Activated CD4-positive, alpha-beta memory T cell treated with anti-CD3 and anti-CD28 coated beads, Interleukin-2, amount 10 ng/mL, durations not matched to agents 7 days and 5 days (primary cell): ENCODE measurements around the gene PSENEN. TPM values are rescaled to one million over a fixed set of nuclear protein-coding genes. Genes with fewer than 3 reads are reported as not detected.
"Not testable (repeated sequence)": the region's sequence is repeated elsewhere in the genome, so short reads cannot be mapped to it uniquely, and the experiment has no call there.

Source experiments
- CTCF ChIA-PET: fragments of 350-600 bp; sonication (Branson Sonifier 250); formaldehyde crosslinking; loops from one replicate; lab custom pipeline; 2021; ENCODE audit warnings: antibody characterized with exemption, inconsistent platforms; lab: Charles Lee
- POLR2A ChIA-PET: fragments of 350-600 bp; sonication (Branson Sonifier 250); formaldehyde crosslinking; loops from one replicate; lab custom pipeline; 2021; ENCODE audit warnings: antibody characterized with exemption; lab: Charles Lee
- DNase-seq: peaks from one replicate; pipeline ENCODE4 v3.0.0-alpha.2; 2020
- H3K27ac Mint-ChIP-seq: one replicate; pipeline ENCODE4 v1.8.0; 2021; ENCODE audit warnings: mild to moderate bottlenecking, mixed read lengths
- H3K27me3 Mint-ChIP-seq: one replicate; pipeline ENCODE4 v1.8.0; 2021; ENCODE audit warnings: mixed read lengths
- H3K36me3 Mint-ChIP-seq: one replicate; pipeline ENCODE4 v1.8.0; 2021; ENCODE audit warnings: low read depth, mixed read lengths
- H3K4me1 Mint-ChIP-seq: one replicate; pipeline ENCODE4 v1.8.0; 2021; ENCODE audit warnings: mixed read lengths
- H3K4me3 Mint-ChIP-seq: one replicate; pipeline ENCODE4 v1.8.0; 2021; ENCODE audit warnings: mild to moderate bottlenecking, mixed read lengths
- H3K9me3 Mint-ChIP-seq: one replicate; pipeline ENCODE4 v1.8.0; 2021; ENCODE audit warnings: mixed read lengths
- total RNA-seq, 2 experiments: library from RNA; stranded (reverse); gene quantifications; one replicate each; pipeline ENCODE4 v1.2.3, GENCODE V29; 2021

The PSENEN gene
- total RNA-seq, 2 experiments from 2014 or later, result 48.1 to 51.3 TPM

DNA sequence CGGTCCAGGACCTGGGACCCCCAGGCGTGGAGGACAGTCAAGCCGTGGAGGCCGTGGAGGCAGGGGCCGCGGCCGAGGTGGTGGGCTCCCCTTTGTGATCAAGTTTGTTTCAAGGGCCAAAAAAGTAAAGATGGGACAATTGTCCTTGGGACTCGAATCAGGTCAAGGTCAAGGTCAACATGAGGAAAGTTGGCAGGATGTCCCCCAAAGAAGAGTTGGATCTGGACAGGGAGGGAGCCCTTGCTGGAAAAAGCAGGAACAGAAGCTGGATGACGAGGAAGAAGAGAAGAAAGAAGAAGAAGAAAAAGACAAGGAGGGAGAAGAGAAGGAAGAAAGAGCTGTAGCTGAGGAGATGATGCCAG, 25.3 kb upstream of the PSENEN start:
- no peak for DNase-seq
- Mint-ChIP-seq H3K4me3 (no peak overlapping the region), H3K4me1 (peaks cover 30% of the 10 kb centered on the region), H3K9me3 (no peaks in the 10 kb centered on the region), H3K27ac (peak overlapping the region; percentile 1), H3K27me3 (no peaks in the 10 kb centered on the region), H3K36me3 (peaks cover 62% of the 10 kb centered on the region)
- ChIA-PET CTCF (interaction anchor here (1.3 kb wide), 1 partner anchor 20 kb away, joined by 5 read pairs; no protein-coding TSS in a partner anchor), POLR2A (interaction anchor here (0.9 to 5.1 kb wide), 8 partner anchors 8 to 99 kb away, joined by 3 to 45 read pairs (median 4); partner anchors contain the start of genes IGFLR1, PSENEN and U2AF1L4)

DNA sequence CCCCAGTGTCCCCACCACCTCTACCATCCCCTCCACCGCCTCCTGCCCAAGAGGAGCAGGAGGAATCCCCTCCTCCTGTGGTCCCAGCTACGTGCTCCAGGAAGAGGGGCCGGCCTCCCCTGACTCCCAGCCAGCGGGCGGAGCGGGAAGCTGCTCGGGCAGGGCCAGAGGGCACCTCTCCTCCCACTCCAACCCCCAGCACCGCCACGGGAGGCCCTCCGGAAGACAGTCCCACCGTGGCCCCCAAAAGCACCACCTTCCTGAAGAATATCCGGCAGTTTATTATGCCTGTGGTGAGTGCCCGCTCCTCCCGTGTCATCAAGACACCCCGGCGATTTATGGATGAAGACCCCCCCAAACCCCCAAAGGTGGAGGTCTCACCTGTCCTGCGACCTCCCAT, 24.8 kb upstream of the PSENEN start:
- DNase-seq, result no peak
- ChIA-PET CTCF (interaction anchor here (1.3 kb wide), 1 partner anchor 20 kb away, joined by 5 read pairs; no protein-coding TSS in a partner anchor), POLR2A (interaction anchor here (0.9 to 5.1 kb wide), 7 partner anchors 7 to 99 kb away, joined by 3 to 45 read pairs (median 4); partner anchors contain the start of genes IGFLR1, PSENEN and U2AF1L4)
- Mint-ChIP-seq H3K9me3 (no peaks in the 10 kb centered on the region), H3K36me3 (peaks cover 64% of the 10 kb centered on the region), H3K27me3 (no peaks in the 10 kb centered on the region), H3K4me1 (peaks cover 30% of the 10 kb centered on the region), H3K27ac (no peak overlapping the region), H3K4me3 (no peak overlapping the region)

DNA sequence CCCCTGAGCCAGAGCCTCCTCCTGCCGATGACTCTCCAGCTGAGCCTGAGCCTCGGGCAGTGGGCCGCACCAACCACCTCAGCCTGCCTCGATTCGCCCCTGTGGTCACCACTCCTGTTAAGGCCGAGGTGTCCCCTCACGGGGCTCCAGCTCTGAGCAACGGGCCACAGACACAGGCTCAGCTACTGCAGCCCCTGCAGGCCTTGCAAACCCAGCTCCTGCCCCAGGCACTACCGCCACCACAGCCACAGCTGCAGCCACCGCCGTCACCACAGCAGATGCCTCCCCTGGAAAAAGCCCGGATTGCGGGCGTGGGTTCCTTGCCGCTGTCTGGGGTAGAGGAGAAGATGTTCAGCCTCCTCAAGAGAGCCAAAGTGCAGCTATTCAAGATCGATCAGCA, 24.1 kb upstream of the PSENEN start:
- ChIA-PET POLR2A (interaction anchor here (0.9 to 5.1 kb wide), 7 partner anchors 9 to 27 kb away, joined by 3 to 45 read pairs (median 6); partner anchors contain the start of genes IGFLR1, LIN37, PSENEN and U2AF1L4), CTCF (interaction anchor here (1.1 kb wide), 1 partner anchor 16 kb away, joined by 4 read pairs; no protein-coding TSS in a partner anchor)
- DNase-seq, result no peak
- H3K4me3 Mint-ChIP-seq, result peak overlapping the region; percentile 17
- H3K9me3 Mint-ChIP-seq, result no peaks in the 10 kb centered on the region
- peaks cover 64% of the 10 kb centered on the region for H3K36me3 Mint-ChIP-seq
- no peaks in the 10 kb centered on the region for H3K27me3 Mint-ChIP-seq
- H3K4me1 Mint-ChIP-seq, result peaks cover 23% of the 10 kb centered on the region
- H3K27ac Mint-ChIP-seq, result no peak overlapping the region

- POLR2A ChIA-PET, result interaction anchor here (1.1 to 5.1 kb wide), 4 partner anchors 10 to 28 kb away, joined by 5 to 45 read pairs (median 10); partner anchors contain the start of gene IGFLR1
- Mint-ChIP-seq H3K27ac (no peak overlapping the region), H3K4me1 (peaks cover 19% of the 10 kb centered on the region), H3K4me3 (no peak overlapping the region), H3K27me3 (no peaks in the 10 kb centered on the region), H3K36me3 (peaks cover 65% of the 10 kb centered on the region), H3K9me3 (no peaks in the 10 kb centered on the region)
- CTCF ChIA-PET, result interaction anchor here (0.8 kb wide), 1 partner anchor 103 kb away, joined by 3 read pairs; no protein-coding TSS in a partner anchor
- no peak for DNase-seq
Measured at GRCh38 chr19:35722461-35722860, 23.0 kb upstream of the PSENEN start.

DNA sequence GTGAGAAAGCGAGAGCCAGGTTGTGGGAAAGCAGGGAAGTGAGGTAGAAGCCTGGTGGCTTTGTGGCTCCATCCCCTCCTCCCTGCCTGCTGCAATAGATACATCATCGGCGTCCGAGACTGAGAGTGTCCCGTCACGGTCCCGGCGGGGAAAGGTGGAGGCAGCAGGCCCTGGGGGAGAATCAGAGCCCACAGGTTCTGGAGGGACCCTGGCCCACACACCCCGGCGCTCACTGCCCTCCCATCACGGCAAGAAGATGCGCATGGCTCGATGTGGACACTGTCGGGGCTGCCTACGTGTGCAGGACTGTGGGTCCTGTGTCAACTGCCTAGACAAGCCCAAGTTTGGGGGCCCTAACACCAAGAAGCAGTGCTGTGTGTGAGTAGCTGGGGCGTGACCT, 22.6 kb upstream of the PSENEN start:
- Mint-ChIP-seq H3K9me3 (no peaks in the 10 kb centered on the region), H3K4me3 (no peak overlapping the region), H3K36me3 (peaks cover 69% of the 10 kb centered on the region), H3K27ac (no peak overlapping the region), H3K27me3 (no peaks in the 10 kb centered on the region), H3K4me1 (peaks cover 19% of the 10 kb centered on the region)
- ChIA-PET POLR2A (interaction anchor here (0.7 to 2.7 kb wide), 4 partner anchors 11 to 85 kb away, joined by 3 to 15 read pairs (median 6); no protein-coding TSS in a partner anchor), CTCF (no interaction called here)
- DNase-seq, result no peak

- Mint-ChIP-seq H3K36me3 (peaks cover 74% of the 10 kb centered on the region), H3K9me3 (no peaks in the 10 kb centered on the region), H3K27ac (no peak overlapping the region), H3K27me3 (no peaks in the 10 kb centered on the region), H3K4me3 (no peak overlapping the region), H3K4me1 (peaks cover 19% of the 10 kb centered on the region)
- no peak for DNase-seq
- POLR2A ChIA-PET, result interaction anchor here (0.7 to 1.9 kb wide), 4 partner anchors 11 to 86 kb away, joined by 3 to 9 read pairs (median 4); no protein-coding TSS in a partner anchor
- CTCF ChIA-PET, result interaction anchor here (1.0 kb wide), 1 partner anchor 13 kb away, joined by 4 read pairs; no protein-coding TSS in a partner anchor
Measured at GRCh38 chr19:35723671-35724070, 21.8 kb upstream of the PSENEN start.

- H3K9me3 Mint-ChIP-seq, H3K4me3 Mint-ChIP-seq, H3K27ac Mint-ChIP-seq, H3K27me3 Mint-ChIP-seq, DNase-seq: not testable (repeated sequence)
- Mint-ChIP-seq H3K4me1 (peaks cover 15% of the 10 kb centered on the region), H3K36me3 (peaks cover 76% of the 10 kb centered on the region)
- CTCF ChIA-PET, result interaction anchor here (1.0 kb wide), 1 partner anchor 13 kb away, joined by 4 read pairs; no protein-coding TSS in a partner anchor
- POLR2A ChIA-PET, result interaction anchor here (1.0 to 1.9 kb wide), 3 partner anchors 11 to 87 kb away, joined by 4 to 9 read pairs (median 5); no protein-coding TSS in a partner anchor
Measured at GRCh38 chr19:35724132-35724531, 21.3 kb upstream of the PSENEN start.

DNA sequence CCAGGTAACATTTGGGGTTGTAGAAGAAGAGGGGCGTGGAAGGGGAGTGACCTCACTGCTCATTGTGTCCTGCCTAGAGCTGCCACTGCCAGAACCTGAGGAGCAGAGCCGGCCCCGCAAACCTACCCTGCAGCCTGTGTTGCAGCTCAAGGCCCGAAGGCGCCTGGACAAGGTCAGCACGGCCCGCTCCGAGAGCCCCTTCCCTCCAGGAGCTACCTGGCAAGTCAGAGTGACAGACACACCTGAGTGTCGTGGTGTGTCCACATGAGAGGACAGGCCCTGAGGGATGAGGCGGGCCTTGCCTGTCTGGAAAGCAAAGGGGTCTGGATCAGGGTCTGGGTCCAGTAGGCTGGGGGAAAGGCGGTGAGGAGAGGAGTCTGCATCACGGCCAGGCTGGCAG, 20.9 kb upstream of the PSENEN start:
- Mint-ChIP-seq H3K27ac (no peak overlapping the region), H3K4me1 (peaks cover 11% of the 10 kb centered on the region), H3K4me3 (no peak overlapping the region), H3K27me3 (no peaks in the 10 kb centered on the region), H3K36me3 (peaks cover 80% of the 10 kb centered on the region), H3K9me3 (no peaks in the 10 kb centered on the region)
- ChIA-PET POLR2A (interaction anchor here (1.7 to 1.9 kb wide), 2 partner anchors 16 to 87 kb away, joined by 5 to 9 read pairs; no protein-coding TSS in a partner anchor), CTCF (no interaction called here)
- no peak for DNase-seq

DNA sequence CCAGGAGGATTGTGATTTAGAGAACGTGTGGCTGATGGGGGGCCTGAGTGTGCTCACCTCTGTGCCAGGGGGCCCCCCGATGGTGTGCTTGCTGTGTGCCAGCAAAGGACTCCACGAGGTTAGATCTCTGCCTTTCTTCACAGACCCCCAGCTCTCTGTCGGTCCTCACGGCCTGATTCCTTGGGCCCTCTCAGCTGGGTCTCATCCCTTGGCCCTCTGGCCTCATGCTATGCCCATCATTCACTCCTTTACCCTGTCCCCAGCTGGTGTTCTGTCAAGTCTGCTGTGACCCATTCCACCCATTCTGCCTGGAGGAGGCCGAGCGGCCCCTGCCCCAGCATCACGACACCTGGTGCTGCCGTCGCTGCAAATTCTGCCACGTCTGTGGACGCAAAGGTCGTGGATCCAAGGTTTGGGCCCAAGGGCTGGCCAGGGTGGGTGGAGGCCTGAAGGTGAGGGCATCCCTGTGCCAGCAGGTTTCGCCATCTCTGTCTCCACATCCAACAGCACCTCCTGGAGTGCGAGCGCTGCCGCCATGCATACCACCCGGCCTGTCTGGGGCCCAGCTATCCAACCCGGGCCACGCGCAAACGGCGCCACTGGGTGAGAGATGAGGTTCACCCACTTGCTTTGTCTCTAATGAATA, 20.1 kb upstream of the PSENEN start:
- Mint-ChIP-seq H3K27me3 (no peaks in the 10 kb centered on the region), H3K36me3 (peaks cover 85% of the 10 kb centered on the region), H3K4me3 (no peak overlapping the region), H3K9me3 (no peaks in the 10 kb centered on the region), H3K4me1 (peaks cover 7% of the 10 kb centered on the region), H3K27ac (no peak overlapping the region)
- DNase-seq, result no peak
- POLR2A ChIA-PET, result interaction anchor here (1.3 to 1.9 kb wide), 2 partner anchors 12 to 15 kb away, joined by 4 to 9 read pairs; no protein-coding TSS in a partner anchor
- CTCF ChIA-PET, result no interaction called here

DNA sequence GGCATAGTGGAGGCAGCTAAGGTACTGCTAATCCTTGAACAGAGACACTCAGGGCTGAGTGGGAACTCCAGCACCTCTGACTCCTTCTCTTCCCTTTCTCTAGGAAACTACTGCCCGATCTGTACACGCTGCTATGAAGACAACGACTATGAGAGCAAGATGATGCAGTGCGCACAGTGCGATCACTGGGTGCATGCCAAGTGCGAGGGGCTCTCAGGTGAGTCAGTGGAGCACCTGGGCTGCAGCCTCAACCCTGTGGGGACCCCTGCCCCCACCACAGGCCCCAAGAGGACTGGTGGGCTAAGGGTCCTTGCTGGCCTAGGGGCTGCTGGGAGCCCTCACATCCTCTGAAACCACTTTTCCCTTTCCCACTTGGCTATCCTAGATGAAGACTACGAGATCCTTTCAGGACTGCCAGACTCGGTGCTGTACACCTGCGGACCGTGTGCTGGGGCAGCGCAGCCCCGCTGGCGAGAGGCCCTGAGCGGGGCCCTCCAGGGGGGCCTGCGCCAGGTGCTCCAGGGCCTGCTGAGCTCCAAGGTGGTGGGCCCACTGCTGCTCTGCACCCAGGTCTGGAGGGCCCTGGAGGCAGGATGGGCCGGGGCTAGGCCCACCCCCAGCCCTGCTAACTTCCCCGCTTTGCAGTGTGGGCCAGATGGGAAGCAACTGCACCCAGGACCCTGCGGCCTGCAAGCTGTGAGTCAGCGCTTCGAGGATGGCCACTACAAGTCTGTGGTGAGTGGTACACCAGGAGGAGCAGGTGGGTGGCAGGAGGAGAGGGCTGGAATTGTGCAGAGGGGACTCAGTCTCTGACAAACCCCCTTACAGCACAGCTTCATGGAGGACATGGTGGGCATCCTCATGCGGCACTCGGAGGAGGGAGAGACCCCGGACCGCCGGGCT, 18.1 kb upstream of the PSENEN start:
- Mint-ChIP-seq H3K4me3 (no peak overlapping the region), H3K27me3 (no peaks in the 10 kb centered on the region), H3K9me3 (no peaks in the 10 kb centered on the region), H3K4me1 (peaks cover 1% of the 10 kb centered on the region), H3K27ac (no peak overlapping the region), H3K36me3 (peaks cover 88% of the 10 kb centered on the region)
- POLR2A ChIA-PET, result interaction anchor here (0.7 to 1.9 kb wide), 5 partner anchors 7 to 17 kb away, joined by 3 to 7 read pairs (median 4); no protein-coding TSS in a partner anchor
- CTCF ChIA-PET, result no interaction called here
- no peak for DNase-seq

DNA sequence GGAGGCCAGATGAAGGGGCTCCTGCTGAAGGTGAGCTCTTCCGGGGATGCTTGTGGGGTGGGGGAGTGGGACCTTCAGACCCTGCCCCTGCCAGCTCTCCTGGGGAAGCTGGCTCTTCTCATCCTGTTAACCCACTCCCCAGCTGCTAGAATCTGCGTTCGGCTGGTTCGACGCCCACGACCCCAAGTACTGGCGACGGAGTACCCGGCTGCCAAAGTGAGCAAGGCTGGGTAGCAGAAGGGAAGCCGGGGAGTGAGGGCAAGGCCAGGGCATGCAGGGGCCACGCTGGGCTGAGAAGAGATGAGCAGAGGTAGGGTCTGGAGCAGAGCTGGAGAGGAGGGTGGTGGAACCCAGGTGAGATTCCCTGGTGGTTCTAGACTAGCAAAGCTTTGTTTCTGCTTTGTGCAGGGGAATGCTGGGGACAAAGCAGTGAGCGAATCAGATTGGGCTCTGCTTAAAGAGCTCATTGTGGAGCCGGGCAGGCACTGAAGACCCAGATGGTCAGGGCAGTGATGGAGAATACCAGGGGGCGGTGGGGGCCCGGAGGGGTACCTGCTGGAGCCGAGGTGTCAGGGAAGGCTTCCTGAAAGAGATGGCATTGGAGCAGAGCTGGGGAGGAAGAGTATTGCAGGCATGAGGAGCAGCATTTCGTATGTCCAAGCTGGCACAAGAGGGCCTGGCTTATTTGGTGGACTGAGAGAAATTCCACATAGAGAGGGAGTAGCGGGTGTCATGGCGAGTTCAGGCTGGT, 17.3 kb upstream of the PSENEN start:
- peaks cover 1% of the 10 kb centered on the region for H3K4me1 Mint-ChIP-seq
- ChIA-PET CTCF (no interaction called here), POLR2A (interaction anchor here (0.7 to 1.9 kb wide), 4 partner anchors 8 to 16 kb away, joined by 3 to 7 read pairs (median 4); no protein-coding TSS in a partner anchor)
- no peak for DNase-seq
- H3K27ac Mint-ChIP-seq, result no peak overlapping the region
- peaks cover 81% of the 10 kb centered on the region for H3K36me3 Mint-ChIP-seq
- no peaks in the 10 kb centered on the region for H3K27me3 Mint-ChIP-seq
- no peak overlapping the region for H3K4me3 Mint-ChIP-seq
- no peaks in the 10 kb centered on the region for H3K9me3 Mint-ChIP-seq

DNA sequence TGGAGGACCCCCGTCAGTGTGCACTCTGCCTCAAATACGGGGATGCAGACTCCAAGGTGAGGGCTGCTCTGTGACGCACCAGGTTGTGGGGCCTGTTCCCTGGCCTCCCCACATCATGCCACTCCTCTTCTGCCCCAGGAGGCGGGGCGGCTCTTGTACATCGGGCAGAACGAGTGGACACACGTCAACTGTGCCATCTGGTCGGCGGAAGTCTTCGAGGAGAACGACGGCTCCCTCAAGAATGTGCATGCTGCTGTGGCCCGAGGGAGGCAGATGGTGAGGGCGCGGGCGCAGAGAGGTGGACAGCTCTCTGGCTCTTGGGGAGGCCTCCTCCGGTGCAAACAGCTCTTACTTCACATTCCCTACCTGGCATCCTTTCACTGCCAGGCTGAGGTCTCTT, 16.4 kb upstream of the PSENEN start:
- Mint-ChIP-seq H3K4me1 (no peaks in the 10 kb centered on the region), H3K4me3 (no peak overlapping the region), H3K27me3 (no peaks in the 10 kb centered on the region), H3K27ac (no peak overlapping the region), H3K9me3 (no peaks in the 10 kb centered on the region), H3K36me3 (peaks cover 78% of the 10 kb centered on the region)
- ChIA-PET POLR2A (interaction anchor here (1.6 to 1.9 kb wide), 2 partner anchors 10 to 11 kb away, joined by 5 to 7 read pairs; no protein-coding TSS in a partner anchor), CTCF (no interaction called here)
- no peak for DNase-seq
